HUES6 (cell line): ENCODE data around the gene HGFAC.

Experiments
- H3K27ac ChIP-seq: 2 replicates; pipeline ENCODE4 v1.7.0; 2013; ENCODE audit warnings: low read depth, mild to moderate bottlenecking, low read length, inconsistent platforms
- H3K27me3 ChIP-seq: 2 replicates; pipeline ENCODE4 v1.6.1; 2013; ENCODE audit warnings: low read length; ENCODE audit not compliant: control insufficient read depth, insufficient read depth
- H3K36me3 ChIP-seq: 2 replicates; pipeline ENCODE4 v1.6.1; 2013; ENCODE audit warnings: low read length; ENCODE audit not compliant: control insufficient read depth, insufficient read depth
- H3K4me1 ChIP-seq: 2 replicates; pipeline ENCODE4 v1.6.1; 2013; ENCODE audit warnings: low read length; ENCODE audit not compliant: control insufficient read depth, insufficient read depth
- H3K4me3 ChIP-seq: 2 replicates; pipeline ENCODE4 v1.5.1; 2013; ENCODE audit warnings: low read depth, low read length
- H3K9ac ChIP-seq: one replicate; pipeline ENCODE4 v1.6.1; 2013; ENCODE audit warnings: mild to moderate bottlenecking, low read length
- H3K9me3 ChIP-seq: 2 replicates; pipeline ENCODE4 v1.6.1; 2013; ENCODE audit warnings: low read depth, low read length; ENCODE audit not compliant: control insufficient read depth, insufficient read depth

The HGFAC gene

DNA sequence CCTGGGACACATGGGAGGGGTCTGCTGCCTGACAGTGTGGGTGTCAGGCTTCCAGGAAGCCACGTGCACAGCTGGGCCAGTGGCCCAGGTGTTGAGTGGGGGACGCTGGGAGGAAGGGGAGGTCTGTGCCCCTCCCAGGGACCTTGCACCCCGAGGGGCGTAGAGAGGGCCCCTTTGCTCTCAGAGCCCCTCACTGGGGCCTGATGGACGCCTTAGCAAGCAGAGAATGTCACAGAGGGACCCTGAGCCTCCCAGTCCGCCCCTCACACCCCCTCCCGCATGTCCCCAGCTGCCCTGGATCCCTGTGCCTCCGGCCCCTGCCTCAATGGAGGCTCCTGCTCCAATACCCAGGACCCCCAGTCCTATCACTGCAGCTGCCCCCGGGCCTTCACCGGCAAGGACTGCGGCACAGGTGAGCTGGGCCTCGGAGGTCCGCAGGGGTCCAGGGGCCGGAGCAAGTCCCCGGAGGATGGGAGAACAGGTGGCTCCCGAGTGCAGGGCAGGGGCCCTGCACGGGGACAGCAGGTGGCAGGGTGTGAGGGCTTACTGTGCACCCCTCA lies 2.1 kb downstream of the HGFAC start:
- Histone ChIP-seq H3K9ac (no peak overlapping the region), H3K36me3 (no peaks in the 10 kb centered on the region), H3K9me3 (no peaks in the 10 kb centered on the region), H3K4me1 (no peaks in the 10 kb centered on the region), H3K27me3 (no peaks in the 10 kb centered on the region), H3K4me3 (no peak overlapping the region), H3K27ac (no peak overlapping the region)

DNA sequence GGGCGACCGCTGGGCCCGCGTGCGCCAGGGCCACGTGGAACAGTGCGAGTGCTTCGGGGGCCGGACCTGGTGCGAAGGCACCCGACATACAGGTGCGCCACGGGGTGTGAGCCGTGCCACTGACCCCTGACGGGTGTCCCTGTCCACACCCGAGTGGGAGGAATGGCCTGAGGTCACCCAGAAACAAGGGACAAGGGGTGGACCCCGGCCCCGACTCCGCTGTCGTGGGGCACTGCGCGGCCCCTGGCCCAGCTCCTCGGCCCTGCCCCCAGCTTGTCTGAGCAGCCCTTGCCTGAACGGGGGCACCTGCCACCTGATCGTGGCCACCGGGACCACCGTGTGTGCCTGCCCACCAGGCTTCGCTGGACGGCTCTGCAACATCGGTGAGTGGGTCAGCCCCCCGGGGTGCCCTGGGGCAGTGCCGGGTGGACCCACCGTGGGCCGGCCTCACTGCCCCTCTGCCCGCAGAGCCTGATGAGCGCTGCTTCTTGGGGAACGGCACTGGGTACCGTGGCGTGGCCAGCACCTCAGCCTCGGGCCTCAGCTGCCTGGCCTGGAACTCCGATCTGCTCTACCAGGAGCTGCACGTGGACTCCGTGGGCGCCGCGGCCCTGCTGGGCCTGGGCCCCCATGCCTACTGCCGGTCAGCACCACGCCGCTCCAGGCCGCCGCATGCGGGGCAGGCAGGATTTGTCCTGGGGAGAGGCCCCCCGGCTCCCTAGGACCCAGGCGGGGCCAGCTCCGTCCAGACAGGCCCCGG lies 2.8 kb downstream of the HGFAC start:
- Histone ChIP-seq H3K4me1 (no peaks in the 10 kb centered on the region), H3K4me3 (no peak overlapping the region), H3K9ac (no peak overlapping the region), H3K27ac (no peak overlapping the region), H3K9me3 (no peaks in the 10 kb centered on the region), H3K36me3 (no peaks in the 10 kb centered on the region), H3K27me3 (no peaks in the 10 kb centered on the region)

DNA sequence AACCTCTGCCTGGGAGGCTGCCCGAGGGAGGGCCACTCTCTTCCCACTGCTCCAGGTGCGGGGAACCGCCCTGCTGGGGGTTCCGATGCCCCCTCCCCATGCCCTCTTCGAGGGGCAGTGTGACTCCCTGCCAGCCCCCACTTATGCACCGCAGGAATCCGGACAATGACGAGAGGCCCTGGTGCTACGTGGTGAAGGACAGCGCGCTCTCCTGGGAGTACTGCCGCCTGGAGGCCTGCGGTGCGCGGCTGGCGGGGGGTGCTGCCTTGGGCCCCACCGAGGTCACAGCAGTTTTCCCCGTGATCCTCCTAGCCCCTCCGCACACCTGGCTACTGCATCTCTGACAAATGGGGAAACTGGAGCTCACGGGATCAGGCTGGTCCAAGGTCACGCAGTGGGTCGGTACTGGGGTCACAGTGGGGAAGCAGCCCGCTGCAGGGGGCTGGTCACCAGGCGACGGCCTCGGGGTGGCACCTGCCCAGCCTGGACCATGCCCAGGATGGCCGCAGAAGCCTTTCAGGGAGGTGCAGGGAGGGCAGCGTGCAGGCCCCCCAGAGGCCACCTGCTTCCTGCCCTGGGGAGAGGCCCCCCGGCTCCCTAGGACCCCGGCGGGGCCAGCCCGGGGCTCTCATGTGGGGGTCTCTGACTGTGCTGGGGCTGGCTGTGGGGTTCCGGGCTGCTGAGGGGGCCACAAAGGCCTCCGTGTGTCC lies 3.5 kb downstream of the HGFAC start:
- Histone ChIP-seq H3K4me3 (no peak overlapping the region), H3K4me1 (no peaks in the 10 kb centered on the region), H3K27me3 (no peaks in the 10 kb centered on the region), H3K9me3 (no peaks in the 10 kb centered on the region), H3K9ac (no peak overlapping the region), H3K27ac (no peak overlapping the region), H3K36me3 (no peaks in the 10 kb centered on the region)

DNA sequence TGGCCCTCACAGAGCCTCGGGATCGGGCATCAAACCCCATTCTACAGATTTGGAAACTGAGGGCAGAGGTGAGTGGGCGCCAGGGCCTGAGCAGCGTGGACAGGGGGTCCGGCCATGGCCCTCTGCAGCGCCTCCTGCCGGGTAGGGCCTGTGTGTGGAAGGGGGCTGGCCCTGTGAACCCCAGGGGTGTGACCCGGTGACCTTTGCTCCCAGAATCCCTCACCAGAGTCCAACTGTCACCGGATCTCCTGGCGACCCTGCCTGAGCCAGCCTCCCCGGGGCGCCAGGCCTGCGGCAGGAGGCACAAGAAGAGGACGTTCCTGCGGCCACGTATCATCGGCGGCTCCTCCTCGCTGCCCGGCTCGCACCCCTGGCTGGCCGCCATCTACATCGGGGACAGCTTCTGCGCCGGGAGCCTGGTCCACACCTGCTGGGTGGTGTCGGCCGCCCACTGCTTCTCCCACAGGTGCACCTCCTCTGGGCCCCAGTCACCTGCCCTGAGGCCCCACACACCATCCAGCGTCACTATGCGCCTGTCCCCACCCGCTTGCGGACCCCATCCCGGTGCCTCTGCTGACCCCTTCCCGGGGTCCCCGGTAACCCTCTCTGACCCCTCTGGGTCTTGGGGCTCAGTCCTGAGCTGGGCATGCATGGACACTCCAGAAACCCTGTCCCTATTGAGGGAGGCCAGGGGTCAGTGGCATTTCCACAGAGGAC lies 4.2 kb downstream of the HGFAC start:
- H3K9me3 ChIP-seq: no peaks in the 10 kb centered on the region
- H3K4me3 ChIP-seq: no peak overlapping the region
- H3K4me1 ChIP-seq: no peaks in the 10 kb centered on the region
- H3K9ac ChIP-seq: no peak overlapping the region
- no peak overlapping the region for H3K27ac ChIP-seq
- no peaks in the 10 kb centered on the region for H3K36me3 ChIP-seq
- H3K27me3 ChIP-seq: no peaks in the 10 kb centered on the region

DNA sequence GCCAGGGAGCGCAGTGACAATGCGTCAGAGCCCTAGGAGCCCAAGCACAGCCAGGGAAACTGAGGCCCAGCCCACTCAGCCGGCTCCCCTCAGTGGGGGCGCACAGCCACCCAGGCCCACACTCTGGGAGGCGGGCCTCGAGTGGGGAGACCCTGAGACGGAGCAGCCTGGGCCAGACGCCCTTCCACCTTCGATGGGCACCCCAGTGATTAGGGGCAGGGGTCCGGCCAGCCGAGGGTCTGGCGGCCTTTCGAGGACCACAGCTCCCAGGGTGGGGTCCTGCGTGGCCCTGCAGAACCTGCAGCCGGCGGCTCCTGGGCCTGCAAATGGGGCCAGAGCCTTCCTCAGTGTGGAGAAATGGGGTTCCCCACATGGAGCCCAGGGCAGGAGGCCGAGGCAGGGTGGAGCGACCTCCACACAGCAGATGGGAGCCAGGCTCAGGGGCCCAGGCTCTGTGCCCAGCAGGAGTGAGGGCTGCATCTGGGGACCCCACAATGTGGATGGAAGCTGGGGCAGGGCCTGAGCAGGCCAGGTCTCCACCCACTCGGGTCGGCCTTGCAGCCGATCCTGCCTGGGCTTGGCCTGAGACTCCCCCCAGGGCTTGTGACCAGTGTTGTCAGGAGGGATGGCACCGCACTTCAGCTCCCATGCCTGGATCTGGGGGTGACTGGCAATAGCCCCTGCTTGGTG lies 5.0 kb downstream of the HGFAC start:
- H3K27ac ChIP-seq: no peak overlapping the region
- H3K9me3 ChIP-seq: no peaks in the 10 kb centered on the region
- H3K4me1 ChIP-seq: no peaks in the 10 kb centered on the region
- no peaks in the 10 kb centered on the region for H3K36me3 ChIP-seq
- no peak overlapping the region for H3K9ac ChIP-seq
- no peak overlapping the region for H3K4me3 ChIP-seq
- no peaks in the 10 kb centered on the region for H3K27me3 ChIP-seq

DNA sequence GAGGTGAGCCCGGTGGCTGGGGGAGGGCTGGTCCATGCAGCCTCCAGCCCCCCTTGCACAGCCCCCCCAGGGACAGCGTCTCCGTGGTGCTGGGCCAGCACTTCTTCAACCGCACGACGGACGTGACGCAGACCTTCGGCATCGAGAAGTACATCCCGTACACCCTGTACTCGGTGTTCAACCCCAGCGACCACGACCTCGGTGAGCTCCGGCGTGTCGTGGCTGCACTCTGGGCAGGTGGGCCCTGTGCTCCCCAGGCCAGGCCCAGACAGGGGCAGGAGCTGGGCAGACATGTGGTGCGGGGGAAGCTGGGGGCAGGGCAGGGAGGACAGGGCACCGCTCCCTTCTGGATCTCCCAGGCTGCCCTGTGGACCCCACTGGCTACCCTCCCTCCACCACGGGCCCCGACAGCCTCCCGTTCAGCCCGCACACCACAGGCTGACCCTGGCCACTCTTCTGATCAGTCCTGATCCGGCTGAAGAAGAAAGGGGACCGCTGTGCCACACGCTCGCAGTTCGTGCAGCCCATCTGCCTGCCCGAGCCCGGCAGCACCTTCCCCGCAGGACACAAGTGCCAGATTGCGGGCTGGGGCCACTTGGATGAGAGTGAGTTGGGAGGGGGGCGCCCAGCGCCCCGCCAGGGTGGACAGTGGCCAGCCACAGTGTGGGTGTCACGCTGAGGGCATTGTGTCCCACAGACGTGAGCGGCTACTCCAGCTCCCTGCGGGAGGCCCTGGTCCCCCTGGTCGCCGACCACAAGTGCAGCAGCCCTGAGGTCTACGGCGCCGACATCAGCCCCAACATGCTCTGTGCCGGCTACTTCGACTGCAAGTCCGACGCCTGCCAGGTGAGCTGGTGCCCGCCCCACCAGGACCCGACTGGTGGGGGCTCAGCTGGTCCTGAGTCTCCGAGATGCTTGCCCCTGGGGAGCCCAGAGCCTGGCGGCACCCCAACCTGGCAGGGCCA lies 5.9 kb downstream of the HGFAC start:
- H3K9ac ChIP-seq: no peak overlapping the region
- no peak overlapping the region for H3K27ac ChIP-seq
- no peak overlapping the region for H3K4me3 ChIP-seq
- no peaks in the 10 kb centered on the region for H3K9me3 ChIP-seq
- H3K4me1 ChIP-seq: no peaks in the 10 kb centered on the region
- H3K27me3 ChIP-seq: 0 out of 2 replicates have a peak, but pooled peaks cover 2% of the 10 kb centered on the region
- H3K36me3 ChIP-seq: no peaks in the 10 kb centered on the region

DNA sequence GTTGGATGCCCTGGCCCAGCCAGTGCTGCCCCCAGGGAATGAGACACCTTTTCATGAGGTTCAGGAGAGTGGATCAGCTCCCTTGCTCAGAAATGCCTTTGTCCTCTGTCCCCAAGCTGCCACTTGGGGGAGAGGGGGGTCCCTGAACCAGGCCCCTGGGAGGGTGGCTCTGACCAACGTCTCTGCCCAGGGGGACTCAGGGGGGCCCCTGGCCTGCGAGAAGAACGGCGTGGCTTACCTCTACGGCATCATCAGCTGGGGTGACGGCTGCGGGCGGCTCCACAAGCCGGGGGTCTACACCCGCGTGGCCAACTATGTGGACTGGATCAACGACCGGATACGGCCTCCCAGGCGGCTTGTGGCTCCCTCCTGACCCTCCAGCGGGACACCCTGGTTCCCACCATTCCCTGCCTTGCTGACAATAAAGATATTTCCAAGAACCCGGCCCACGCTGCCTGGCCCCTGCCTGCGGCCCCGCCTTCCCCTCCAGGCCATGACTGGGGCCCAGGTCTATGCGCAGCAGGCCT lies 7.3 kb downstream of the HGFAC start:
- no peak overlapping the region for H3K9ac ChIP-seq
- H3K9me3 ChIP-seq: peaks cover 4% of the 10 kb centered on the region
- 0 out of 2 replicates have a peak, but pooled peaks cover 2% of the 10 kb centered on the region for H3K27me3 ChIP-seq
- H3K27ac ChIP-seq: no peak overlapping the region
- H3K4me1 ChIP-seq: no peaks in the 10 kb centered on the region
- H3K4me3 ChIP-seq: no peak overlapping the region
- no peaks in the 10 kb centered on the region for H3K36me3 ChIP-seq

DNA sequence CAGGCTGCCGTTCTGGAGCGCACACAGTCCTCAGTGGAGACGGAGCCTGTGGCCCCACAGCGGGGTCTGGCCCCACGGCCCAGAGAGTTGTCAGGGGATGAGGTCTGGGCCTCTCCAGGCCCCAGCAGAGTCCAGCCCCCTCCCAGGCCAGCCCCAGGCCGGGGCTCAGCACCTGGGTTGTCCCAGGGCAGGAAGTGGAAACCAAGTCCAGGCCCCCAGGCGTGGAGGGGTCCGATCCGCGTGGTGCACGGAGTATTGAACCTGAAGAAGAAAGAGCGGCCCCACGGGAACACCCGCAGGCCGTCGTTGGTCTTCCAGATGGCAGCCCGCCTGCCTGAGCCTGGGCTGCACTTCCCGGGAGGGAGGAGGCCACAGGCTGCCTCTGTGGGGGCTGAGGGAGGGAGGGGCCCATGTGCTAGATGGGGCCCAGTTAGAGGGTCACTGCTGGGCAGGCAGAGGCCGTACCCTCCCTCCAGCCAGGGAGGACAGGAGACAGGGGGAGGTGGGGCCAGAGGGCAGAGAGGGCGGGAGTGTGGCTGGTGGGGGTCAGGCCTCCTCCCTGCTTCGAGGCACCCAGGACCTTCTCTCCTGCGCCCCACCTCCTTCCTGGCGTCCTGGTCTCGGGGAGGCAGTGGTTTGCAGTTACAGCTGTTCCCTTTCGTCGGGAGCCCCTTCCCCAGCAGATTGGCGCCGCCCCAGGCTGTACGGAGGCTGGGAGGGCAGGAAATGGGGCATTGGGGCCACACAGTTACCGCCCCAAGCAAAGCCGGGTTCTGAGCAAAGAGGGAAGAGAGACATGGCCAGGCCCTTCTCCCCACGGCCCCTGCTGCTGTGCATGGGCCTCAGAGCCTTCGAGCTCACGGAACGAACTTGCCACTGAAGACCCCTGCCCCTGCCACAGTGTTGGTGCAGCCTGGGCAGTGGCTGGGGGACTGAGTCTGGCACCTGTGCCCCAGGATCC lies 8.1 kb downstream of the HGFAC start:
- H3K4me3 ChIP-seq: no peak overlapping the region
- H3K4me1 ChIP-seq: no peaks in the 10 kb centered on the region
- H3K27me3 ChIP-seq: peaks cover 2% of the 10 kb centered on the region; the same call in 1 of the 2 replicates
- no peak overlapping the region for H3K9ac ChIP-seq
- no peaks in the 10 kb centered on the region for H3K36me3 ChIP-seq
- peaks cover 11% of the 10 kb centered on the region for H3K9me3 ChIP-seq
- H3K27ac ChIP-seq: no peak overlapping the region

DNA sequence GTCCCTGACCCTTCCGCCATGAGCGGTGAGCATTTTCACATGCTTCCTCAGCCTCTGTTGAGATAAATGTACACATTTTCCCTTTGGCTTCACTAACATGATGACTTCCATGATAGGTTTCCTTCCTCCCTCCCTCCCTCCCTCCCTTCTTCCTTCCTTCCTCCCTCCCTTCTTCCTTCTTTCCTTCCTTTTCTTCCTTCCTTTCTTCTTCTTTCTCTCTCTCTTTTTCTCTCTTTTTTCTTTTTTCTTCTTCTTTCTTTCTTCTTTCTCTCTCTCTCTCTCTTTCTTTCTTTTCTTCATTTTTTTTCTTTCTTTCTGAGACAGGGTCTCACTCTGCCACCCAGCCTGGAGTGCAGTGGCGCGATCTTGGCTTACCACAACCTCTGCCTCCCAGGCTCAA lies 8.9 kb downstream of the HGFAC start:
- Histone ChIP-seq H3K27ac (no peak overlapping the region), H3K27me3 (peaks cover 2% of the 10 kb centered on the region; the same call in 1 of the 2 replicates), H3K4me1 (no peaks in the 10 kb centered on the region), H3K36me3 (no peaks in the 10 kb centered on the region), H3K9me3 (peaks cover 19% of the 10 kb centered on the region), H3K9ac (no peak overlapping the region), H3K4me3 (no peak overlapping the region)
